ENCODE data around the gene POU6F2. TPM values are rescaled to one million over a fixed set of nuclear protein-coding genes. Genes with fewer than 3 reads are reported as not detected.

The POU6F2 gene
- total RNA-seq, 1 experiment from 2014 or later = 3.9 TPM

- no peaks in the 10 kb centered on the region for H3K27me3 ChIP-seq (replicated peaks; ENCODE audit: control insufficient read depth, insufficient read depth, low read length)
- no peaks in the 10 kb centered on the region for H3K9me3 Mint-ChIP-seq (ENCODE audit: unreplicated experiment)
Observed at GRCh38 chr7:39144420-39144819, 166.7 kb downstream of the POU6F2 start.

GRCh38 chr7:39145283-39145682 lies 167.6 kb downstream of the POU6F2 start:
- H3K36me3 Mint-ChIP-seq (ENCODE audit: insufficient read depth, unreplicated experiment) = no peaks in the 10 kb centered on the region
- H3K4me1 Mint-ChIP-seq (ENCODE audit: low read depth, unreplicated experiment) = no peaks in the 10 kb centered on the region
- ChIA-PET CTCF (no interaction called here), POLR2A (no interaction called here)
- TF ChIP-seq CTCF (IDR thresholded peaks at IDR 0.05; ENCODE audit: insufficient read depth in 1 of 2, low read depth in 1 of 2, low read length in 1 of 2, severe bottlenecking in 1 of 2, unreplicated experiment in 1 of 2) = no peak
- H3K27me3 Mint-ChIP-seq (ENCODE audit: insufficient read depth, unreplicated experiment) = peaks cover 14% of the 10 kb centered on the region
- Histone ChIP-seq H3K36me3 (ENCODE audit: control insufficient read depth, insufficient read depth, low read length) (no peaks in the 10 kb centered on the region), H3K27me3 (replicated peaks; ENCODE audit: control insufficient read depth, insufficient read depth, low read length) (no peaks in the 10 kb centered on the region), H3K4me1 (no peaks in the 10 kb centered on the region), H3K9me3 (no peaks in the 10 kb centered on the region), H3K4me3 (ENCODE audit: low read depth, low read length) (no peak overlapping the region)
- H3K4me3 Mint-ChIP-seq (ENCODE audit: unreplicated experiment) = no peak overlapping the region
- intact Hi-C loops (cut with micrococcal nuclease; ENCODE audit: unreplicated experiment) = no loop called here
- no TSS peak for BruUV-seq (replicated peaks)
- no peaks in the 10 kb centered on the region for H3K9me3 Mint-ChIP-seq (ENCODE audit: unreplicated experiment)
- H3K27ac Mint-ChIP-seq (ENCODE audit: unreplicated experiment) = no peak overlapping the region
- no peak for DNase-seq

More at GRCh38 chr7:39144420-39144819, 166.7 kb downstream of the POU6F2 start:
- DNase-seq = no peak
- no peak overlapping the region for H3K4me3 ChIP-seq (ENCODE audit: low read depth, low read length)
- Mint-ChIP-seq H3K27ac (ENCODE audit: unreplicated experiment) (no peak overlapping the region), H3K4me3 (ENCODE audit: unreplicated experiment) (no peak overlapping the region), H3K27me3 (ENCODE audit: insufficient read depth, unreplicated experiment) (peaks cover 14% of the 10 kb centered on the region), H3K36me3 (ENCODE audit: insufficient read depth, unreplicated experiment) (no peaks in the 10 kb centered on the region), H3K4me1 (ENCODE audit: low read depth, unreplicated experiment) (no peaks in the 10 kb centered on the region)
- TF ChIP-seq CTCF (IDR thresholded peaks at IDR 0.05; ENCODE audit: insufficient read depth in 1 of 2, low read depth in 1 of 2, low read length in 1 of 2, severe bottlenecking in 1 of 2, unreplicated experiment in 1 of 2) = no peak
- no peaks in the 10 kb centered on the region for H3K4me1 ChIP-seq
- no peaks in the 10 kb centered on the region for H3K36me3 ChIP-seq (ENCODE audit: control insufficient read depth, insufficient read depth, low read length)
- BruUV-seq (replicated peaks) = no TSS peak
- H3K9me3 ChIP-seq = no peaks in the 10 kb centered on the region
- ChIA-PET CTCF (no interaction called here), POLR2A (no interaction called here)
- intact Hi-C loops (cut with micrococcal nuclease; ENCODE audit: unreplicated experiment) = no loop called here

GRCh38 chr7:39145935-39146334 lies 168.2 kb downstream of the POU6F2 start:
- ChIA-PET CTCF (no interaction called here), POLR2A (no interaction called here)
- H3K4me3 Mint-ChIP-seq (ENCODE audit: unreplicated experiment) = no peak overlapping the region
- H3K27me3 ChIP-seq (replicated peaks; ENCODE audit: control insufficient read depth, insufficient read depth, low read length) = no peaks in the 10 kb centered on the region
- no peaks in the 10 kb centered on the region for H3K4me1 Mint-ChIP-seq (ENCODE audit: low read depth, unreplicated experiment)
- no peak for DNase-seq
- no peaks in the 10 kb centered on the region for H3K36me3 Mint-ChIP-seq (ENCODE audit: insufficient read depth, unreplicated experiment)
- no peaks in the 10 kb centered on the region for H3K9me3 ChIP-seq
- BruUV-seq (replicated peaks) = no TSS peak
- intact Hi-C loops (cut with micrococcal nuclease; ENCODE audit: unreplicated experiment) = no loop called here
- no peak overlapping the region for H3K27ac Mint-ChIP-seq (ENCODE audit: unreplicated experiment)
- H3K36me3 ChIP-seq (ENCODE audit: control insufficient read depth, insufficient read depth, low read length) = no peaks in the 10 kb centered on the region
- no peak overlapping the region for H3K4me3 ChIP-seq (ENCODE audit: low read depth, low read length)
- H3K4me1 ChIP-seq = no peaks in the 10 kb centered on the region
- no peaks in the 10 kb centered on the region for H3K9me3 Mint-ChIP-seq (ENCODE audit: unreplicated experiment)
- no peak for TF ChIP-seq CTCF (IDR thresholded peaks at IDR 0.05; ENCODE audit: insufficient read depth in 1 of 2, low read depth in 1 of 2, low read length in 1 of 2, severe bottlenecking in 1 of 2, unreplicated experiment in 1 of 2)
- peaks cover 14% of the 10 kb centered on the region for H3K27me3 Mint-ChIP-seq (ENCODE audit: insufficient read depth, unreplicated experiment)

Measured in Caco-2 (cell line).